GM18867 (cell line): Measurements from ENCODE around the gene NRG2.

Experiments
- ATAC-seq: cut with Tn5 transposase; IDR thresholded peaks from one replicate; pipeline ENCODE4 v1.9.1; 2021; ENCODE audit warnings: mild to moderate bottlenecking, moderate library complexity; ENCODE audit not compliant: unreplicated experiment

NRG2 gene

GRCh38 chr5:139821806-139822552 is 221.1 kb downstream of the NRG2 start:
- no peak for ATAC-seq

- ATAC-seq: no peak
Measured at GRCh38 chr5:139820606-139821005, 222.5 kb downstream of the NRG2 start.

GRCh38 chr5:139820130-139820529 is 223.0 kb downstream of the NRG2 start:
- ATAC-seq: no peak

GRCh38 chr5:139817970-139818369 is 225.1 kb downstream of the NRG2 start:
- ATAC-seq: no peak

- ATAC-seq: no peak
Measured at GRCh38 chr5:139817362-139817761, 225.7 kb downstream of the NRG2 start.

- ATAC-seq: no peak
Measured at GRCh38 chr5:139816566-139816965, 226.5 kb downstream of the NRG2 start.

- no peak for ATAC-seq
Measured at GRCh38 chr5:139814704-139815280, 228.3 kb downstream of the NRG2 start.

GRCh38 chr5:139814191-139814601 is 228.9 kb downstream of the NRG2 start:
- ATAC-seq: no peak

- ATAC-seq: no peak
Measured at GRCh38 chr5:139812836-139813805, 230.0 kb downstream of the NRG2 start.

- no peak for ATAC-seq
Measured at GRCh38 chr5:139812323-139812722, 230.8 kb downstream of the NRG2 start.

GRCh38 chr5:139811274-139811607 is 231.9 kb downstream of the NRG2 start:
- no peak for ATAC-seq

GRCh38 chr5:139810341-139811273 is 232.5 kb downstream of the NRG2 start:
- no peak for ATAC-seq

GRCh38 chr5:139809331-139809810 is 233.7 kb downstream of the NRG2 start:
- ATAC-seq: no peak

- no peak for ATAC-seq
Measured at GRCh38 chr5:139808481-139809330, 234.4 kb downstream of the NRG2 start.

GRCh38 chr5:139807647-139808030 is 235.5 kb downstream of the NRG2 start:
- no peak for ATAC-seq

- ATAC-seq: no peak
Measured at GRCh38 chr5:139806726-139807646, 236.1 kb downstream of the NRG2 start.

- ATAC-seq: no peak
Measured at GRCh38 chr5:139806111-139806510, 237.0 kb downstream of the NRG2 start.

- ATAC-seq: no peak
Measured at GRCh38 chr5:139805545-139805944, 237.6 kb downstream of the NRG2 start.
